GM23338 (cell line): Measurements from ENCODE around the gene RTKN. TPM values are rescaled to one million over a fixed set of nuclear protein-coding genes. Genes with fewer than 3 reads are reported as not detected.

ENCODE experiments used
- ATAC-seq: fragments of 200-7000 bp; cut with Tn5 transposase; 3 replicates; pipeline ENCODE4 v1.9.1; 2020
- DNase-seq: peaks from one replicate; pipeline ENCODE4 v3.0.0-alpha.2; 2015; ENCODE audit warnings: low spot score
- H2AFZ ChIP-seq: fragments of 200-600 bp; sonication (generic); 2 replicates; pipeline ENCODE4 v1.8.0; 2016; ENCODE audit warnings: antibody characterized with exemption, mild to moderate bottlenecking, moderate library complexity
- H3F3A ChIP-seq: fragments of 200-600 bp; sonication (generic); replicated peaks from 2 replicates; pipeline ENCODE4 v1.8.0; 2017; ENCODE audit warnings: antibody characterized with exemption, mixed run types, low read depth
- H3K27ac ChIP-seq: fragments of 200-600 bp; sonication (generic); 2 replicates; pipeline ENCODE4 v1.6.1; 2016; ENCODE audit warnings: low read depth
- H3K27me3 ChIP-seq: fragments of 200-600 bp; sonication (generic); 2 replicates; pipeline ENCODE4 v1.8.0; 2016; ENCODE audit warnings: mild to moderate bottlenecking, mixed run types, moderate library complexity; ENCODE audit not compliant: insufficient read depth
- H3K36me3 ChIP-seq: fragments of 200-600 bp; sonication (generic); 2 replicates; pipeline ENCODE4 v1.8.0; 2016; ENCODE audit warnings: mild to moderate bottlenecking; ENCODE audit not compliant: insufficient read depth
- H3K4me1 ChIP-seq: fragments of 200-600 bp; sonication (generic); 2 replicates; pipeline ENCODE4 v1.8.0; 2016; ENCODE audit warnings: mild to moderate bottlenecking, moderate library complexity; ENCODE audit not compliant: insufficient read depth
- H3K4me2 ChIP-seq: fragments of 200-600 bp; sonication (generic); 2 replicates; pipeline ENCODE4 v1.7.1; 2017; ENCODE audit warnings: mixed run types
- H3K4me3 ChIP-seq: fragments of 200-600 bp; sonication (generic); 2 replicates; pipeline ENCODE4 v1.6.1; 2016; ENCODE audit warnings: mixed run types
- H3K79me2 ChIP-seq: fragments of 200-600 bp; sonication (generic); replicated peaks from 2 replicates; pipeline ENCODE4 v1.8.0; 2017; ENCODE audit warnings: mild to moderate bottlenecking; ENCODE audit not compliant: insufficient read depth
- H3K9me2 ChIP-seq: fragments of 200-600 bp; sonication (generic); 2 replicates; pipeline ENCODE4 v1.8.0; 2017; ENCODE audit not compliant: insufficient read depth
- H4K20me1 ChIP-seq: fragments of 200-600 bp; sonication (generic); replicated peaks from 2 replicates; pipeline ENCODE4 v1.8.0; 2017; ENCODE audit warnings: mild to moderate bottlenecking; ENCODE audit not compliant: insufficient read depth
- H3K27ac Mint-ChIP-seq: 2 replicates; pipeline ENCODE4 v1.8.0; 2020; ENCODE audit warnings: inconsistent platforms, mild to moderate bottlenecking, moderate library complexity, mixed read lengths
- H3K27me3 Mint-ChIP-seq: 3 replicates; pipeline ENCODE4 v1.8.0; 2022; ENCODE audit warnings: low read depth, mild to moderate bottlenecking, moderate library complexity, mixed read lengths, inconsistent platforms; ENCODE audit not compliant: insufficient read depth, poor library complexity
- H3K36me3 Mint-ChIP-seq: 3 replicates; pipeline ENCODE4 v1.8.0; 2021; ENCODE audit warnings: low read depth, mild to moderate bottlenecking, inconsistent platforms, moderate library complexity, mixed read lengths
- H3K4me1 Mint-ChIP-seq: 3 replicates; pipeline ENCODE4 v1.8.0; 2020; ENCODE audit warnings: mild to moderate bottlenecking, inconsistent platforms, mixed read lengths
- H3K4me3 Mint-ChIP-seq: 3 replicates; pipeline ENCODE4 v1.8.0; 2021; ENCODE audit warnings: moderate library complexity, mild to moderate bottlenecking, inconsistent platforms, mixed read lengths
- H3K9me3 Mint-ChIP-seq: 3 replicates; pipeline ENCODE4 v1.8.0; 2020; ENCODE audit warnings: moderate library complexity, mild to moderate bottlenecking, inconsistent platforms, mixed read lengths
- CREB1 ChIP-seq: fragments of 250-450 bp; sonication (Bioruptor Pico); IDR thresholded peaks from 2 replicates; pipeline ENCODE4 v1.5.0; 2020; ENCODE audit warnings: low read depth, mild to moderate bottlenecking, moderate library complexity
- NANOG ChIP-seq: IDR thresholded peaks from 2 replicates; pipeline ENCODE4 v1.6.1; 2016; ENCODE audit warnings: antibody characterized with exemption, borderline replicate concordance
- POLR2AphosphoS5 ChIP-seq: IDR thresholded peaks from 2 replicates; pipeline ENCODE4 v1.6.1; 2016; ENCODE audit warnings: antibody characterized with exemption, low read depth
- REST ChIP-seq: IDR thresholded peaks from one replicate; pipeline ENCODE4 v1.6.1; 2018; ENCODE audit warnings: antibody characterized with exemption; ENCODE audit not compliant: unreplicated experiment
- ZNF331 ChIP-seq: fragments of 250-450 bp; sonication (Bioruptor Pico); IDR thresholded peaks from 2 replicates; pipeline ENCODE4 v1.5.0; 2020; ENCODE audit warnings: low read depth, mild to moderate bottlenecking, moderate library complexity
- polyA plus RNA-seq: library from polyadenylated mRNA; unstranded; fragments of >200 nt; fragmentation: Nextera tagmentation; extraction: Ambion mirVana; gene quantifications from 2 replicates; pipeline ENCODE4 v1.2.1, GENCODE V29; 2016
- total RNA-seq: library from RNA; depleted of rRNA; stranded (reverse); fragments of >200 nt; shearing (Covaris generic); gene quantifications from 2 replicates; pipeline ENCODE4 v1.2.3, GENCODE V29; 2014
- TF ChIP-seq, protein P1 (sequence below), 2 experiments: fragments of 200-600 bp in 1 of 2; sonication (generic) in 1 of 2; conservative IDR thresholded peaks; 2 replicates each; pipeline versions ENCODE4 v1.5.1 to v1.6.1; 2016 to 2017; ENCODE audit warnings: antibody characterized with exemption in 2 of 2, low read depth in 2 of 2, mild to moderate bottlenecking in 2 of 2, moderate library complexity in 1 of 2
- TF ChIP-seq, protein P2 (sequence below): IDR thresholded peaks from 2 replicates; pipeline ENCODE4 v1.6.1; 2016; ENCODE audit warnings: antibody characterized with exemption

Gene RTKN
- total and polyA plus RNA-seq, 2 experiments from 2014 or later = 24.5 to 50.0 TPM

GRCh38 chr2:74472086-74472944 is 30.6 kb upstream of the RTKN start, which contains the start of gene MRPL53:
TSS of gene MRPL53 (minus strand) at chr2:74472680. CDS start at chr2:74472660, 20 bp downstream.
- ATAC-seq (peak; percentile 93), DNase-seq (peak; percentile 98)
- H4K20me1 ChIP-seq = no peaks in the 10 kb centered on the region
- H2AFZ ChIP-seq = peak within 1 kb of the TSS; percentile 72
- Mint-ChIP-seq H3K9me3 (no peaks in the 10 kb centered on the region; the same call in 2 of the 3 replicates), H3K4me3 (peak within 1 kb of the TSS; percentile 98), H3K4me1 (peaks cover 2% of the 10 kb centered on the region; the same call in 1 of the 3 replicates), H3K36me3 (peaks cover 19% of the 10 kb centered on the region), H3K27ac (peak within 1 kb of the TSS; percentile 98), H3K27me3 (peaks cover 15% of the 10 kb centered on the region)
- peaks cover 13% of the 10 kb centered on the region for H3F3A ChIP-seq
- TF ChIP-seq ZNF331 = no peak
- TF ChIP-seq, protein P1, sequence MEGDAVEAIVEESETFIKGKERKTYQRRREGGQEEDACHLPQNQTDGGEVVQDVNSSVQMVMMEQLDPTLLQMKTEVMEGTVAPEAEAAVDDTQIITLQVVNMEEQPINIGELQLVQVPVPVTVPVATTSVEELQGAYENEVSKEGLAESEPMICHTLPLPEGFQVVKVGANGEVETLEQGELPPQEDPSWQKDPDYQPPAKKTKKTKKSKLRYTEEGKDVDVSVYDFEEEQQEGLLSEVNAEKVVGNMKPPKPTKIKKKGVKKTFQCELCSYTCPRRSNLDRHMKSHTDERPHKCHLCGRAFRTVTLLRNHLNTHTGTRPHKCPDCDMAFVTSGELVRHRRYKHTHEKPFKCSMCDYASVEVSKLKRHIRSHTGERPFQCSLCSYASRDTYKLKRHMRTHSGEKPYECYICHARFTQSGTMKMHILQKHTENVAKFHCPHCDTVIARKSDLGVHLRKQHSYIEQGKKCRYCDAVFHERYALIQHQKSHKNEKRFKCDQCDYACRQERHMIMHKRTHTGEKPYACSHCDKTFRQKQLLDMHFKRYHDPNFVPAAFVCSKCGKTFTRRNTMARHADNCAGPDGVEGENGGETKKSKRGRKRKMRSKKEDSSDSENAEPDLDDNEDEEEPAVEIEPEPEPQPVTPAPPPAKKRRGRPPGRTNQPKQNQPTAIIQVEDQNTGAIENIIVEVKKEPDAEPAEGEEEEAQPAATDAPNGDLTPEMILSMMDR (conservative IDR thresholded peaks at IDR 0.05; ENCODE audit: low read depth in 2 of 2) = no peak; a peak in 1 of 4 replicates
- no peak for TF ChIP-seq REST
- TF ChIP-seq NANOG = no peak
- TF ChIP-seq POLR2AphosphoS5 = peak; percentile 99
- TF ChIP-seq, protein P2, sequence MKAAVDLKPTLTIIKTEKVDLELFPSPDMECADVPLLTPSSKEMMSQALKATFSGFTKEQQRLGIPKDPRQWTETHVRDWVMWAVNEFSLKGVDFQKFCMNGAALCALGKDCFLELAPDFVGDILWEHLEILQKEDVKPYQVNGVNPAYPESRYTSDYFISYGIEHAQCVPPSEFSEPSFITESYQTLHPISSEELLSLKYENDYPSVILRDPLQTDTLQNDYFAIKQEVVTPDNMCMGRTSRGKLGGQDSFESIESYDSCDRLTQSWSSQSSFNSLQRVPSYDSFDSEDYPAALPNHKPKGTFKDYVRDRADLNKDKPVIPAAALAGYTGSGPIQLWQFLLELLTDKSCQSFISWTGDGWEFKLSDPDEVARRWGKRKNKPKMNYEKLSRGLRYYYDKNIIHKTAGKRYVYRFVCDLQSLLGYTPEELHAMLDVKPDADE = peak; percentile 95
- peak; percentile 83 for TF ChIP-seq CREB1 (CRISPR knock-in tag)
- H3K4me3 ChIP-seq = peak within 1 kb of the TSS; percentile 80
- no peaks in the 10 kb centered on the region for H3K36me3 ChIP-seq
- H3K27me3 ChIP-seq = no peaks in the 10 kb centered on the region
- peaks cover 7% of the 10 kb centered on the region; the same call in 1 of the 2 replicates for H3K4me1 ChIP-seq
- no peaks in the 10 kb centered on the region for H3K9me2 ChIP-seq
- peak within 1 kb of the TSS; percentile 96 for H3K27ac ChIP-seq
- peak within 1 kb of the TSS; percentile 92 for H3K4me2 ChIP-seq
- H3K79me2 ChIP-seq = no peaks in the 10 kb centered on the region
